Fibroblast of lung (primary cell): ENCODE measurements around the gene PDZD7. TPM values are rescaled to one million over a fixed set of nuclear protein-coding genes. Genes with fewer than 3 reads are reported as not detected.

Experiments
- DNase-seq, 2 donors: peaks; one replicate each; pipeline versions ENCODE4 v3.0.0 to v3.0.0-alpha.2; 2010; ENCODE audit warnings: low read depth in 2 of 2
- H2AFZ ChIP-seq: 2 replicates; pipeline ENCODE4 v1.5.1; 2012; ENCODE audit warnings: low read length, control low read depth, inconsistent platforms
- H3K27ac ChIP-seq: 2 replicates; pipeline ENCODE4 v1.5.1; 2011; ENCODE audit warnings: low read length, control low read depth; ENCODE audit not compliant: insufficient read depth
- H3K27me3 ChIP-seq: 2 replicates; pipeline ENCODE4 v1.5.1; 2011; ENCODE audit warnings: mild to moderate bottlenecking, low read length; ENCODE audit not compliant: control insufficient read depth, insufficient read depth
- H3K36me3 ChIP-seq: 2 replicates; pipeline ENCODE4 v1.5.1; 2011; ENCODE audit warnings: low read length; ENCODE audit not compliant: control insufficient read depth, insufficient read depth
- H3K4me1 ChIP-seq: 2 replicates; pipeline ENCODE4 v1.5.1; 2011; ENCODE audit warnings: low read length; ENCODE audit not compliant: control insufficient read depth, insufficient read depth; ENCODE audit errors: extremely low read depth
- H3K4me2 ChIP-seq: 2 replicates; pipeline ENCODE4 v1.5.1; 2011; ENCODE audit warnings: low read length, control low read depth; ENCODE audit not compliant: insufficient read depth; ENCODE audit errors: extremely low read depth
- H3K4me3 ChIP-seq, 4 experiments: fragments of 200-600 bp in 1 of 4; sonication (generic) in 1 of 4; replicated peaks in 1 of 4; 2 replicates each; pipeline ENCODE4 v1.5.1; 2011 to 2016; ENCODE audit warnings: low read length in 4 of 4, low read depth in 3 of 4, mild to moderate bottlenecking in 3 of 4, control low read depth in 2 of 4, inconsistent platforms in 1 of 4, mixed read lengths in 1 of 4; ENCODE audit not compliant: insufficient read depth in 1 of 4; ENCODE audit errors: control extremely low read depth in 1 of 4
- H3K79me2 ChIP-seq: 2 replicates; pipeline ENCODE4 v1.5.1; 2012; ENCODE audit warnings: mild to moderate bottlenecking, low read length, inconsistent platforms; ENCODE audit not compliant: control insufficient read depth, insufficient read depth
- H3K9ac ChIP-seq: 2 replicates; pipeline ENCODE4 v1.5.1; 2011; ENCODE audit warnings: mild to moderate bottlenecking, low read length, control low read depth; ENCODE audit not compliant: insufficient read depth
- H3K9me3 ChIP-seq: 2 replicates; pipeline ENCODE4 v1.5.1; 2012; ENCODE audit warnings: low read depth, low read length; ENCODE audit not compliant: control insufficient read depth, insufficient read depth
- H4K20me1 ChIP-seq: 2 replicates; pipeline ENCODE4 v1.5.1; 2011; ENCODE audit warnings: low read length; ENCODE audit not compliant: control insufficient read depth, insufficient read depth; ENCODE audit errors: extremely low read depth
- CTCF ChIP-seq, 2 donors: IDR thresholded peaks in 1 of 2; conservative IDR thresholded peaks in 1 of 2; 1 replicate in 1 of 2; 2 replicates in 1 of 2; pipeline ENCODE4 v1.5.1; 2011 to 2012; ENCODE audit warnings: low read length in 2 of 2, control low read depth in 1 of 2, inconsistent platforms in 1 of 2, low read depth in 1 of 2, mild to moderate bottlenecking in 1 of 2
- EZH2 ChIP-seq: IDR thresholded peaks from 2 replicates; pipeline ENCODE4 v1.5.1; 2012; ENCODE audit warnings: low read length, control low read depth, mild to moderate bottlenecking; ENCODE audit errors: missing control alignments
- polyA plus RNA-seq, 2 donors: library from polyadenylated mRNA; depleted of rRNA in 1 of 2; stranded (reverse) in 1 of 2; unstranded in 1 of 2; fragments of >200 nt; gene quantifications; 2 replicates each; pipeline ENCODE4 v1.2.1, GENCODE V29; 2011 to 2012; ENCODE audit warnings: missing spikeins in 1 of 2
- total RNA-seq: library from RNA; depleted of rRNA; stranded (reverse); fragments of >200 nt; gene quantifications from 2 replicates; pipeline ENCODE4 v1.2.1, GENCODE V29; 2014

PDZD7 gene
- total and polyA plus RNA-seq, 2 donors (not counting 1 experiment from before 2014, with no cell fraction given): 0.42 to 1.3 TPM

GRCh38 chr10:101014966-101015581 is 15.9 kb downstream of the PDZD7 start:
- H3K79me2 ChIP-seq: no peaks in the 10 kb centered on the region
- no peaks in the 10 kb centered on the region for H3K36me3 ChIP-seq
- H3K4me1 ChIP-seq: peaks cover 26% of the 10 kb centered on the region
- no peak overlapping the region for H3K4me3 ChIP-seq
- H3K27ac ChIP-seq: peak overlapping the region; percentile 35
- no peak overlapping the region for H3K4me2 ChIP-seq
- TF ChIP-seq CTCF (conservative IDR thresholded peaks at IDR 0.05 in 1 of 2, IDR thresholded peaks at IDR 0.05 in 1 of 2; ENCODE audit: low read depth in 1 of 2, low read length in 2 of 2) (no peak), EZH2 (no peak)
- H3K9me3 ChIP-seq: no peaks in the 10 kb centered on the region
- H4K20me1 ChIP-seq: no peaks in the 10 kb centered on the region
- no peaks in the 10 kb centered on the region for H3K27me3 ChIP-seq
- H3K9ac ChIP-seq: no peak overlapping the region
- no peak overlapping the region for H2AFZ ChIP-seq
- peak; percentile 90 to 95 for DNase-seq

- no peak overlapping the region for H3K27ac ChIP-seq
- no peak overlapping the region for H2AFZ ChIP-seq
- no peak overlapping the region for H3K4me3 ChIP-seq
- no peak overlapping the region for H3K4me2 ChIP-seq
- peak; percentile 93 to 97 for TF ChIP-seq CTCF (conservative IDR thresholded peaks at IDR 0.05 in 1 of 2, IDR thresholded peaks at IDR 0.05 in 1 of 2; ENCODE audit: low read depth in 1 of 2, low read length in 2 of 2)
- TF ChIP-seq EZH2: no peak
- no peak overlapping the region for H3K9ac ChIP-seq
- peak; percentile 48 to 67 for DNase-seq
- H4K20me1 ChIP-seq: no peaks in the 10 kb centered on the region
- H3K4me1 ChIP-seq: peaks cover 26% of the 10 kb centered on the region
- H3K79me2 ChIP-seq: no peaks in the 10 kb centered on the region
- H3K9me3 ChIP-seq: no peaks in the 10 kb centered on the region
- no peaks in the 10 kb centered on the region for H3K36me3 ChIP-seq
- no peaks in the 10 kb centered on the region for H3K27me3 ChIP-seq
These were observed 16.6 kb downstream of the PDZD7 start for GRCh38 chr10:101014230-101014884.

GRCh38 chr10:101013365-101013825 is 17.5 kb downstream of the PDZD7 start:
- peaks cover 22% of the 10 kb centered on the region for H3K4me1 ChIP-seq
- no peak for TF ChIP-seq EZH2
- no peak for TF ChIP-seq CTCF (conservative IDR thresholded peaks at IDR 0.05 in 1 of 2, IDR thresholded peaks at IDR 0.05 in 1 of 2; ENCODE audit: low read depth in 1 of 2, low read length in 2 of 2)
- H3K79me2 ChIP-seq: no peaks in the 10 kb centered on the region
- H3K4me3 ChIP-seq: no peak overlapping the region
- DNase-seq: no peak
- H3K36me3 ChIP-seq: no peaks in the 10 kb centered on the region
- no peak overlapping the region for H2AFZ ChIP-seq
- no peak overlapping the region for H3K9ac ChIP-seq
- no peaks in the 10 kb centered on the region for H3K9me3 ChIP-seq
- no peaks in the 10 kb centered on the region for H3K27me3 ChIP-seq
- H4K20me1 ChIP-seq: no peaks in the 10 kb centered on the region
- peak overlapping the region; percentile 46 for H3K27ac ChIP-seq
- no peak overlapping the region for H3K4me2 ChIP-seq
